ENCODE measurements around the gene BIRC7.

The BIRC7 gene

DNA sequence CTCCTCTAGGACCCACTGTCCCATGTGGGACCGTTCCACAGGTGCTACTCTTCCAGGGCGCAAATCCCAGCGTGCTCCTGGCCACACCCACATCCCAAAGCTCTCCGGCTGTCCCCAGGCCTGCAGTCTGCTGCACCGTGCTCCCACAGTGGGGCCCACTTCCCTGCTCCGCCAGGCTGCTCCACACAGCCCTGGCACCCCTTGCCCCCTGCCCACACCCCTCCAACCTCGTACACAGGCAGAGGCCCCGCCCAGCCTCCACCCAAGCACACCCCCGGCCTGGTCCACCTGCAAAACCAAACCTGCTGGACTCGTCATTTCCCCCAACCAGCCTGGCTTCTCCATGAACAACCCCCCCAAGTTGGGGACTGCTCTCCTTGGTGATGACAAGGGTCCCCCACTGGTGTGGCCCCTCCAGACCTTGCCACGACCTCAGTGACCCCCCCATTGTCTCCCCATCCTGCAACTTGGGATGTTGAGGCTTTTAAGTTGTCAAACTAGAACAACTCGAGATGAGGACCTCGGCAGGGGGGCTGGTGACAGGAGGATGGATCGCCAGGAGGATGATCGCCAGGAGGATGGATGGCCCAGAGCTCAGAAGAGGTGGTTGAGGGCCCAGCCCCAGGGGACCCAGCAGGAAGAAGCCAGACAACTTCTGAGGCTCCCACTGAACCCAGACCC, 46.9 kb upstream of the BIRC7 start:
- Histone ChIP-seq H3K27ac (no peak overlapping the region), H3K4me3 (ENCODE audit: low read depth in 1 of 2, low read length in 1 of 2) (no peak overlapping the region), H3K4me1 (ENCODE audit: control insufficient read depth in 1 of 2, insufficient read depth in 1 of 2, low read depth in 1 of 2, low read length in 1 of 2) (no peaks in the 10 kb centered on the region), H3K36me3 (no peaks in the 10 kb centered on the region), H3K27me3 (no peaks in the 10 kb centered on the region), H3K9me3 (no peaks in the 10 kb centered on the region)
- TF ChIP-seq, protein P1, sequence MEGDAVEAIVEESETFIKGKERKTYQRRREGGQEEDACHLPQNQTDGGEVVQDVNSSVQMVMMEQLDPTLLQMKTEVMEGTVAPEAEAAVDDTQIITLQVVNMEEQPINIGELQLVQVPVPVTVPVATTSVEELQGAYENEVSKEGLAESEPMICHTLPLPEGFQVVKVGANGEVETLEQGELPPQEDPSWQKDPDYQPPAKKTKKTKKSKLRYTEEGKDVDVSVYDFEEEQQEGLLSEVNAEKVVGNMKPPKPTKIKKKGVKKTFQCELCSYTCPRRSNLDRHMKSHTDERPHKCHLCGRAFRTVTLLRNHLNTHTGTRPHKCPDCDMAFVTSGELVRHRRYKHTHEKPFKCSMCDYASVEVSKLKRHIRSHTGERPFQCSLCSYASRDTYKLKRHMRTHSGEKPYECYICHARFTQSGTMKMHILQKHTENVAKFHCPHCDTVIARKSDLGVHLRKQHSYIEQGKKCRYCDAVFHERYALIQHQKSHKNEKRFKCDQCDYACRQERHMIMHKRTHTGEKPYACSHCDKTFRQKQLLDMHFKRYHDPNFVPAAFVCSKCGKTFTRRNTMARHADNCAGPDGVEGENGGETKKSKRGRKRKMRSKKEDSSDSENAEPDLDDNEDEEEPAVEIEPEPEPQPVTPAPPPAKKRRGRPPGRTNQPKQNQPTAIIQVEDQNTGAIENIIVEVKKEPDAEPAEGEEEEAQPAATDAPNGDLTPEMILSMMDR (IDR thresholded peaks at IDR 0.05), result no peak

- no peak overlapping the region for H3K27ac ChIP-seq
- no peaks in the 10 kb centered on the region for H3K27me3 ChIP-seq
- TF ChIP-seq, protein P1 (IDR thresholded peaks at IDR 0.05), result no peak
- H3K4me3 ChIP-seq (ENCODE audit: low read depth in 1 of 2, low read length in 1 of 2), result no peak overlapping the region
- peaks cover 2% of the 10 kb centered on the region for H3K36me3 ChIP-seq
- no peaks in the 10 kb centered on the region for H3K9me3 ChIP-seq
- no peaks in the 10 kb centered on the region for H3K4me1 ChIP-seq (ENCODE audit: control insufficient read depth in 1 of 2, insufficient read depth in 1 of 2, low read depth in 1 of 2, low read length in 1 of 2)
These were observed 46.4 kb upstream of the BIRC7 start for GRCh38 chr20:63189322-63189642.

DNA sequence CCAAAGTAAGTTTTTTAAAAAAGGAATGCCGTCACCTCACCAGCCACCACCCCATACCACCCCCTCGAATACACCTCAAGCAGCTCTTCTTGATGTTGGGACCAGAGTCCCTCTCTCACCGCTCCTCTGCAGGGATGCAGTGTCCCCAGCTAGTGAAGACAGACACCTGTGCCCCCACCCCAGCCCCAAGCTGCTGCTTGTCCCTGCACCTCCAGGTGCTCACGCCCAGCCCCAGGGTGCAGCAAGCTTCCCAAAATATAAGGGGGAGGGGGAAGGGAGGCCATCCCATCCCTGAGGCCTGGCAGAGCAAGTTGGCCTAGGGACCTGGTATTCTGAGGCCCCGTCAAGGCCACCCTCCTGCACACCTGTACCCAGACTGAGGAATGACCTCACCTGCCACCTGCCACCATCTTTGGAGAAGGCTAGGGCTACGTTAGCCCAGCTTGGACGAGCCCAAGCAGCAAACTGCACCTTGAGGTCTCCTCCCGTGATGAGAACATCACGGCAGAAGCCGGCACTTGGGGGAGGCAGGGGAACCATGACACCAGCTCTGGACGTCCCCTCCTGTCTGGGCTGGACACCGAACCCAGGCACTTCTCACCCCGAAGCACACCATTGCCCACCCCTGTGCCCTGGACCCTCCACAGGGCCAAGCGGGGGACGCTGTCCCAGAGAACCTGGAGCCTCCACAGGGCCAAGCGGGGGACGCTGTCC, 45.7 kb upstream of the BIRC7 start:
- no peaks in the 10 kb centered on the region for H3K27me3 ChIP-seq
- peaks cover 10% of the 10 kb centered on the region for H3K36me3 ChIP-seq
- no peaks in the 10 kb centered on the region for H3K4me1 ChIP-seq (ENCODE audit: control insufficient read depth in 1 of 2, insufficient read depth in 1 of 2, low read depth in 1 of 2, low read length in 1 of 2)
- peaks cover 2% of the 10 kb centered on the region for H3K9me3 ChIP-seq
- TF ChIP-seq, protein P1 (IDR thresholded peaks at IDR 0.05), result no peak
- H3K4me3 ChIP-seq (ENCODE audit: low read depth in 1 of 2, low read length in 1 of 2), result no peak overlapping the region
- H3K27ac ChIP-seq, result no peak overlapping the region

- peaks cover 6% of the 10 kb centered on the region for H3K9me3 ChIP-seq
- H3K4me3 ChIP-seq (ENCODE audit: low read depth in 1 of 2, low read length in 1 of 2), result no peak overlapping the region
- TF ChIP-seq, protein P1 (IDR thresholded peaks at IDR 0.05), result no peak
- H3K36me3 ChIP-seq, result peaks cover 18% of the 10 kb centered on the region
- no peaks in the 10 kb centered on the region for H3K27me3 ChIP-seq
- no peak overlapping the region for H3K27ac ChIP-seq
- no peaks in the 10 kb centered on the region for H3K4me1 ChIP-seq (ENCODE audit: control insufficient read depth in 1 of 2, insufficient read depth in 1 of 2, low read depth in 1 of 2, low read length in 1 of 2)
These were observed 44.9 kb upstream of the BIRC7 start for GRCh38 chr20:63190828-63191227.

DNA sequence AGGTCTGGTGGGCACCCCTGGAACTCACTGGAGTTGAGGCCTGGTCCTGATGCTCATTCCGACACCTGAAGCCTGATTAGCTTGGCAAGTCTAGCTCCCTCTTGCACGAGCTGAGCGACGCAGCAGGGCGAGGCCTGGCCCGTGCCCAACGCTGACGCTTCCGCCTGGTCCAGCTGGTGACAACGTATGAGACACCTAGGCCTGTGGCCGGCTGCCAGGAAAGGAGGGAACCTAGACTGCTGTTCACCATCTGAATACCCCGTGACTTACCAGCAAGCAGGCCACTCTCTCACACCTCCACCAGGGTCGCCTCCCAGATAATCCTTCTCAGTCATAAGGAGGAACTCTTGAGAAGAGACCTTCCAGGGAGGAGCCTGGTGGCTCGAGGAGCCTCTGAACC, 44.3 kb upstream of the BIRC7 start:
- TF ChIP-seq, protein P1 (IDR thresholded peaks at IDR 0.05), result no peak
- Histone ChIP-seq H3K27ac (no peak overlapping the region), H3K36me3 (peaks cover 22% of the 10 kb centered on the region), H3K4me3 (ENCODE audit: low read depth in 1 of 2, low read length in 1 of 2) (no peak overlapping the region), H3K4me1 (ENCODE audit: control insufficient read depth in 1 of 2, insufficient read depth in 1 of 2, low read depth in 1 of 2, low read length in 1 of 2) (no peaks in the 10 kb centered on the region), H3K9me3 (peaks cover 6% of the 10 kb centered on the region), H3K27me3 (no peaks in the 10 kb centered on the region)

Measured in neutrophil (primary cell).